Measurements from ENCODE around the gene LAPTM5. TPM values are rescaled to one million over a fixed set of nuclear protein-coding genes. Genes with fewer than 3 reads are reported as not detected.

Gene LAPTM5
- total and polyA plus RNA-seq, 2 of the 8 experiments (the other 6 are each of a cell fraction or from before 2014, with no cell fraction given) = 0.37 to 1.4 TPM

DNA sequence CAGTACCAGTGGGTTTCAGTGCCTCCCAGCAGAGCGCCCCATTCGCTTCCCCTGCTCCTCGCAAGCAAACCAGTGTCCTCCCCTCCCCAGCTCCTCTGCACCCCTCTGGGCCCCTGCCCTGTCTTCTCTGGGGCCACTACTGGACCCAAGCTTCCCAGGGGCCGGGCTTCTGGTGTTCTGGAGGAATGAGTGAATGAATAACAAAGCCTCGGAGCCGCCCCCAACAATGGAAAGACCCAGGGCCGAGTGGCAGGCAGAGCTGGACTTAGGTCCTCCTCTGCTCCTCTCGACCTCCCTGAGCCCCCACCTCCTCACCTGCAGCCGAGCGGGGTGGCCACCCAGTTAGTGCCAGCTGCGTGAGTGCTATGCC is 71.8 kb downstream of the LAPTM5 start:
- Histone ChIP-seq H3K56ac (replicated peaks; ENCODE audit: insufficient read length, low read depth, low read length) (no peak overlapping the region), H2BK120ac (replicated peaks; ENCODE audit: low read depth, low read length) (no peak overlapping the region), H2BK12ac (ENCODE audit: low read depth, low read length) (peak overlapping the region; percentile 90; the same call in 1 of the 2 replicates), H4K5ac (ENCODE audit: insufficient read length, low read depth, low read length) (peak overlapping the region; percentile 76), H3K27ac (ENCODE audit: low read depth, low read length) (peak overlapping the region; percentile 69; the same call in 1 of the 2 replicates), H2AFZ (ENCODE audit: low read length) (peak overlapping the region; percentile 87; the same call in 1 of the 2 replicates), H2BK15ac (ENCODE audit: low read length) (peak overlapping the region; percentile 97), H2BK5ac (ENCODE audit: low read depth, low read length) (peak overlapping the region; percentile 85; the same call in 1 of the 2 replicates), H3K23me2 (ENCODE audit: low read depth, low read length) (peaks cover 4% of the 10 kb centered on the region; the same call in 1 of the 2 replicates), H2BK20ac (ENCODE audit: low read length) (peak overlapping the region; percentile 61; the same call in 1 of the 2 replicates), H4K20me1 (replicated peaks in 1 of 2; ENCODE audit: control insufficient read depth in 1 of 2, insufficient read depth in 2 of 2, low read length in 2 of 2) (no peaks in the 10 kb centered on the region), H3K23ac (ENCODE audit: insufficient read length) (no peak overlapping the region), H4K8ac (ENCODE audit: extremely low read depth, insufficient read depth, low read length) (0 out of 2 replicates have a peak overlapping the region, but pooled peaks have one; percentile 21), H3K4me2 (ENCODE audit: insufficient read depth in 1 of 2, low read depth in 2 of 2, low read length in 2 of 2) (peak overlapping the region; percentile 60 to 89), H3K9ac (replicated peaks in 1 of 4; ENCODE audit: extremely low read depth in 1 of 4, low read depth in 3 of 4, low read length in 3 of 4) (peak overlapping the region in 2 of 4 experiments; percentile 42 to 45; a peak in 3 of 7 replicates), H4K91ac (replicated peaks; ENCODE audit: insufficient read length, low read length) (peak overlapping the region; percentile 83), H3K14ac (ENCODE audit: insufficient read length) (no peak overlapping the region), H3K79me1 (ENCODE audit: low read depth, low read length) (no peaks in the 10 kb centered on the region), H3K79me2 (ENCODE audit: control insufficient read depth in 1 of 2, insufficient read depth in 2 of 2, low read length in 2 of 2) (no peaks in the 10 kb centered on the region), H2AK5ac (ENCODE audit: low read depth, low read length) (no peak overlapping the region), H3K4ac (replicated peaks; ENCODE audit: insufficient read length, low read depth, low read length) (no peak overlapping the region), H3K27me3 (replicated peaks in 1 of 4; ENCODE audit: control insufficient read depth in 3 of 4, extremely low read depth in 1 of 4, insufficient read depth in 3 of 4, low read length in 3 of 4) (peaks cover 0 to 4% (median 3%) of the 10 kb centered on the region in 4 experiments; a peak in 3 of 7 replicates), H3K4me3 (ENCODE audit: extremely low read depth in 1 of 4, insufficient read depth in 2 of 4, low read depth in 3 of 4, low read length in 4 of 4) (peak overlapping the region; percentile 19 to 58 (median 34); a peak in 7 of 8 replicates), H3K9me3 (ENCODE audit: insufficient read depth in 2 of 2, low read depth in 1 of 2, low read length in 1 of 2) (no peaks in the 10 kb centered on the region), H3K18ac (ENCODE audit: extremely low read depth, low read length) (peak overlapping the region; percentile 96), H3K36me3 (ENCODE audit: control insufficient read depth in 2 of 4, insufficient read depth in 4 of 4, low read length in 3 of 4) (no peaks in the 10 kb centered on the region), H3K4me1 (replicated peaks in 1 of 4; ENCODE audit: control insufficient read depth in 3 of 4, insufficient read depth in 4 of 4, low read length in 3 of 4) (peaks cover 0 to 20% (median 11%) of the 10 kb centered on the region in 4 experiments; a peak in 6 of 7 replicates)
- DNase-seq (ENCODE audit: low read depth in 1 of 2, low spot score in 2 of 2) (no peak), FAIRE-seq (no peak)
- CTCF ChIA-PET (ENCODE audit: partially characterized antibody) = interaction anchor here (0.6 to 2.9 kb wide), 20 partner anchors 9 to 1321 kb away, joined by 3 to 8 read pairs (median 3); no protein-coding TSS in a partner anchor
- POLR2A ChIA-PET (ENCODE audit: partially characterized antibody) = no interaction called here
- 11% methylated on average over 11 of the region's 11 CpGs; no CpG with 5 or more reads in 1 of the 2 experiments for WGBS, 2 experiments (ENCODE audit: extremely low coverage in 1 of 2, insufficient coverage in 1 of 2, insufficient read length in 1 of 2, insufficient replicate concordance in 2 of 2, low coverage in 1 of 2, low lambda C conversion rate in 2 of 2, missing lambda C conversion rate in 1 of 2)
- no peak for TF ChIP-seq TAF7 (optimal IDR thresholded peaks at IDR 0.05; ENCODE audit: borderline replicate concordance, low read depth, low read length)
- TF ChIP-seq GTF2F1 (IDR thresholded peaks at IDR 0.05; ENCODE audit: borderline replicate concordance, low read depth, low read length) = no peak
- TF ChIP-seq JUN (IDR thresholded peaks at IDR 0.05; ENCODE audit: low read depth, low read length) = no peak
